Measurements from ENCODE around the gene ASPSCR1. TPM values are rescaled to one million over a fixed set of nuclear protein-coding genes. Genes with fewer than 3 reads are reported as not detected.

Gene ASPSCR1
- total RNA-seq, 1 donor from 2014 or later, result 25.6 TPM

DNA sequence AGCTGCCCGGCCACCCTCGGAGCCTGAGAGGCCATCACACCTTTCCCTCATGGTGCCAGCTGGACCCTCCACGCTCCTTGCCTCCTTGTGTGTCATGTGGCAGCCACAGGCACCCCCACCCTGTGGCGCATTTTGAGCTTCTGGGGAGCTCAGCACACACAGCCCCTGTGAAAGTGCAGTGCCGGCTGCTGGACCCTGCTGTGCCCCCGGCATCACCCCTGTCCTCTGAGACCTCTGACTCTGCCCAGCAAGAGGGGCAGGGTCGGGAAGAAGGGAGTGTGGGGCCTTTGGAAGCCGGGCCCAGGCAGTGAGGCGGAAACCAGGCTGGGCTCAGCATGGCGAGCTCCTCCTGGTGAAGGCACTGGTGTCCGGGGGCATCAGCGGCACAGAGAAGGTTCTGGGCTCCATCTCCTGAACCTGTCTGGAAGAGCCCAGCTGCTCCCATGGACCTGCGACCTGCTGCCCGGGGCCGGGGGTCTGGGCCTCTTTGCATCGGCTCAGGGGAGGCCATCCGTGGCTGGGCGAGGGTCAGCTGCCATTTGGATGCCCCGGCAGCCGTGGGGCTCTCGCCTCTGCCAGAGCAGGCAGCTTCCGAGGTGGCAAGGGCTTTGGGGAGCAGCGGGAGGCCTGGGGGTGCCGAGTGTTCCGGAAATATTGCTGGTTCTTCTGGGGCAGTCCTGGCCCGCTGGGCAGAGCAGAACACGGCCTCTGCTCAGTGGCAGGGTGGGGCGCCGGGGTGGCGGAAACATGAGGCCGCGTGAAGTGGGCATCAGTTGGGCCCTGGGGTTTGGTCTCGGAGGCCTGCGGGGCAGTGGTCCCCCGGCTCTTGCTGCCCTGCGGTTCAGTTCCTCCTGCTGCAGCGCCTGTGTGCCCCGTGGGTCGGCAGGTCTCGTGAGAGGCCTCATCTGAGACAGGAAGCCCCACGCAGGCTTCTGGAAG is 27.4 kb downstream of the ASPSCR1 start:
- TF ChIP-seq, protein P1, sequence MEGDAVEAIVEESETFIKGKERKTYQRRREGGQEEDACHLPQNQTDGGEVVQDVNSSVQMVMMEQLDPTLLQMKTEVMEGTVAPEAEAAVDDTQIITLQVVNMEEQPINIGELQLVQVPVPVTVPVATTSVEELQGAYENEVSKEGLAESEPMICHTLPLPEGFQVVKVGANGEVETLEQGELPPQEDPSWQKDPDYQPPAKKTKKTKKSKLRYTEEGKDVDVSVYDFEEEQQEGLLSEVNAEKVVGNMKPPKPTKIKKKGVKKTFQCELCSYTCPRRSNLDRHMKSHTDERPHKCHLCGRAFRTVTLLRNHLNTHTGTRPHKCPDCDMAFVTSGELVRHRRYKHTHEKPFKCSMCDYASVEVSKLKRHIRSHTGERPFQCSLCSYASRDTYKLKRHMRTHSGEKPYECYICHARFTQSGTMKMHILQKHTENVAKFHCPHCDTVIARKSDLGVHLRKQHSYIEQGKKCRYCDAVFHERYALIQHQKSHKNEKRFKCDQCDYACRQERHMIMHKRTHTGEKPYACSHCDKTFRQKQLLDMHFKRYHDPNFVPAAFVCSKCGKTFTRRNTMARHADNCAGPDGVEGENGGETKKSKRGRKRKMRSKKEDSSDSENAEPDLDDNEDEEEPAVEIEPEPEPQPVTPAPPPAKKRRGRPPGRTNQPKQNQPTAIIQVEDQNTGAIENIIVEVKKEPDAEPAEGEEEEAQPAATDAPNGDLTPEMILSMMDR (IDR thresholded peaks at IDR 0.05; ENCODE audit: unreplicated experiment), result no peak
- Mint-ChIP-seq H3K4me1 (ENCODE audit: unreplicated experiment) (peaks cover 4% of the 10 kb centered on the region), H3K9me3 (ENCODE audit: unreplicated experiment) (no peaks in the 10 kb centered on the region), H3K27ac (ENCODE audit: unreplicated experiment) (no peak overlapping the region), H3K27me3 (ENCODE audit: unreplicated experiment) (peaks cover 6% of the 10 kb centered on the region), H3K4me3 (ENCODE audit: unreplicated experiment) (no peak overlapping the region), H3K36me3 (ENCODE audit: low read depth, unreplicated experiment) (no peaks in the 10 kb centered on the region)
- no peak for DNase-seq (ENCODE audit: low spot score)

DNA sequence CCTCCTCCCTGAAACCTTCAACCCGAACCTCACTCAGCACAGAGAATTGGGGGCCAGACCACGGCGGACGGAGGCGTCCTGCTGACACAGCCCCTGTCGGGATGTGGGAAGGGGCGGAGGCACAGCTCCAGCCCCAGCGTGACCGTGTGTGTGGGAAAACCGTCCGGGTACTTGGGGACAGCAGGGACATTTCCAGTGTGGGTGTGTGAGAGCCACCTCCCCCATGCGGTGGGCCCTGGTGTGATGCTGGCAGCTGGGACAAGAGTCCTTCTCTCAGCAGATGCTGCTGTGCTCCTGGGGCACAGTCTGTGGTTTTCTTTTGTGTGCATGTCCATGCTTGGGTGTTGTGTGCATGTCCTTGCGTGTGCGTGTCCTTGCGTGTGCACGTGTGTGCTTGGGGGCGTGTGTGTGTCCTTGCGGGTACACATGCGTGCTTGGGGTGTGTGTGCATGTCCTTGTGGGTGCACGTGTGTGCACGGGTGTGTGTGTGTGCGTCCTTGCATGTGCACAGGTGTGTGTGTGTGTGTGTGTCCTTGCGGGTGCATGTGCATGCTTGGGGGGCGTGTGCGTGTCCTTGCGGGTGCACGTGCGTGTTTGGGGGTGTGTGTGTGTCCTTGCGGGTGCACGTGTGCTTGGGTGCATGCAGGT is 28.4 kb downstream of the ASPSCR1 start:
- DNase-seq (ENCODE audit: low spot score), result no peak
- Mint-ChIP-seq H3K4me1 (ENCODE audit: unreplicated experiment) (peaks cover 4% of the 10 kb centered on the region), H3K4me3 (ENCODE audit: unreplicated experiment) (no peak overlapping the region), H3K36me3 (ENCODE audit: low read depth, unreplicated experiment) (no peaks in the 10 kb centered on the region), H3K9me3 (ENCODE audit: unreplicated experiment) (no peaks in the 10 kb centered on the region), H3K27me3 (ENCODE audit: unreplicated experiment) (peaks cover 8% of the 10 kb centered on the region), H3K27ac (ENCODE audit: unreplicated experiment) (peak overlapping the region; percentile 43)
- TF ChIP-seq, protein P1 (IDR thresholded peaks at IDR 0.05; ENCODE audit: unreplicated experiment), result no peak

DNA sequence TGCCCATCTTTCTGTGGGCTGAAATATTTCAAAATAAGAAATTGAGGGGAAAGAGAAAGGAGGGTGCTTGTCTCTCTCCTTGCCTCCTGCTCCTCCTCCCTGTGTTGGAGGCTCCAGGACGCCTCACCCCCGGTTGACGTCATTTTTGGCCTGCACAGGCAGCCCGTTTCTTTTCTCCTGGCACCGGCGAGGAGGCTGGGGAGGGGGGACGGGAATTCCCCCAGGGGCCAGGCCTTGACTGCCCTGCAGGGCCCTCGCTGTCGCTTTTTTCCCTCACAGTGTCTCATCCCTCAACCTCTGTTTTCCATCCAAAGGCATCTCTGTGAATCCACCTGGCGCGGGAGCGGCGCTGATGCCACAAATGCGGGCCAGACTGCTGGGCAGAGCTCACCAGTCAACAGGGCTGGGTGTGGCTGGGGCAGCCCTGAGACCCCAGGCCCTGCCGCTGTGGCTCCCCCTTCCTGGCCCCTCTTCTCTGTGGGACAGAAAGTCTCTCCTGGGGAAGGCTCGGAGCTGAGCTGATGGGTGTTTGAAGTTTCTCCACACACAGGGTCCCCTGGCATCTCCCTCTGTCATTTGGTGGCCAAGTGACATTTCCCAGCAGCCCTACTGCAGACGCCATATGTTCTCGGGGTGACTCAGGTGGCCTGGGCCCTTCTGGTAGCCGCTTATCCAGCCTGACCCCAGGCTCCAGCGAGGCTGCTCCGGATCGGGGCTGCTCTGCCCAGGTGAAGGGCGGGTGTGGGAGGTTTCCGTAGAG is 29.2 kb downstream of the ASPSCR1 start:
- no peaks in the 10 kb centered on the region for H3K9me3 Mint-ChIP-seq (ENCODE audit: unreplicated experiment)
- peak overlapping the region; percentile 43 for H3K27ac Mint-ChIP-seq (ENCODE audit: unreplicated experiment)
- H3K4me3 Mint-ChIP-seq (ENCODE audit: unreplicated experiment), result no peak overlapping the region
- H3K36me3 Mint-ChIP-seq (ENCODE audit: low read depth, unreplicated experiment), result no peaks in the 10 kb centered on the region
- TF ChIP-seq, protein P1 (IDR thresholded peaks at IDR 0.05; ENCODE audit: unreplicated experiment), result no peak
- no peak for DNase-seq (ENCODE audit: low spot score)
- H3K27me3 Mint-ChIP-seq (ENCODE audit: unreplicated experiment), result peaks cover 8% of the 10 kb centered on the region
- H3K4me1 Mint-ChIP-seq (ENCODE audit: unreplicated experiment), result peaks cover 4% of the 10 kb centered on the region

DNA sequence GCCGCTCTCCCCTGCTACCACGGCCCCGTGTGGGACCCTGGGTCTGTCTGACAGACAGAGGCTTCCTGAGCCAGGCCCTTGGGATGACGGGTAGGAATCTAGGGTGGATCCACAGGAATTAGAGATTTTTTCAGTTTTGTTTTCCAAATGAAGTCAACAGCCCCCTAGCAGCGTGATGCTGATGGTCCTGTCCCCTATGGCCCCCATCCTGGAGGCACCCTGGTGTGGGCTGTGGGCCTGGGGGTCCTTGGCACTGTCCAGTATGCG is 29.7 kb downstream of the ASPSCR1 start:
- Mint-ChIP-seq H3K27me3 (ENCODE audit: unreplicated experiment) (peaks cover 8% of the 10 kb centered on the region), H3K4me1 (ENCODE audit: unreplicated experiment) (peaks cover 4% of the 10 kb centered on the region), H3K36me3 (ENCODE audit: low read depth, unreplicated experiment) (no peaks in the 10 kb centered on the region), H3K4me3 (ENCODE audit: unreplicated experiment) (no peak overlapping the region), H3K9me3 (ENCODE audit: unreplicated experiment) (no peaks in the 10 kb centered on the region), H3K27ac (ENCODE audit: unreplicated experiment) (no peak overlapping the region)
- TF ChIP-seq, protein P1 (IDR thresholded peaks at IDR 0.05; ENCODE audit: unreplicated experiment), result no peak
- no peak for DNase-seq (ENCODE audit: low spot score)

Data from endothelial cell (in vitro differentiated cells).